ENCODE results near the gene PDF. TPM values are rescaled to one million over a fixed set of nuclear protein-coding genes. Genes with fewer than 3 reads are reported as not detected.

Gene PDF
- total and polyA plus RNA-seq, 2 of the 13 experiments (the other 11 are each of a cell fraction or from before 2014, with no cell fraction given), result 12.4 to 48.8 TPM

GRCh38 chr16:69318177-69318910 lies 12.0 kb downstream of the PDF start (continued):
- TF ChIP-seq, protein P1, sequence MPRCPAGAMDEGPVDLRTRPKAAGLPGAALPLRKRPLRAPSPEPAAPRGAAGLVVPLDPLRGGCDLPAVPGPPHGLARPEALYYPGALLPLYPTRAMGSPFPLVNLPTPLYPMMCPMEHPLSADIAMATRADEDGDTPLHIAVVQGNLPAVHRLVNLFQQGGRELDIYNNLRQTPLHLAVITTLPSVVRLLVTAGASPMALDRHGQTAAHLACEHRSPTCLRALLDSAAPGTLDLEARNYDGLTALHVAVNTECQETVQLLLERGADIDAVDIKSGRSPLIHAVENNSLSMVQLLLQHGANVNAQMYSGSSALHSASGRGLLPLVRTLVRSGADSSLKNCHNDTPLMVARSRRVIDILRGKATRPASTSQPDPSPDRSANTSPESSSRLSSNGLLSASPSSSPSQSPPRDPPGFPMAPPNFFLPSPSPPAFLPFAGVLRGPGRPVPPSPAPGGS (CRISPR knock-in tag; IDR thresholded peaks at IDR 0.05), result peak; percentile 59; the same call in 1 of the 2 replicates
- TF ChIP-seq AGO2 (optimal IDR thresholded peaks at IDR 0.05; ENCODE audit: low read depth, low read length) (peak; percentile 89), KDM2A (CRISPR knock-in tag; IDR thresholded peaks at IDR 0.05; ENCODE audit: borderline replicate concordance, low read depth) (no peak), ZBTB34 (CRISPR knock-in tag; IDR thresholded peaks at IDR 0.05) (no peak), JUN (CRISPR knock-in tag; IDR thresholded peaks at IDR 0.05) (no peak), RBFOX2 (IDR thresholded peaks at IDR 0.05; ENCODE audit: low read depth, low read length) (peak; percentile 61), ZNF883 (CRISPR knock-in tag; IDR thresholded peaks at IDR 0.05; ENCODE audit: not compliant biosample characterization) (peak; percentile 64), CCAR2 (optimal IDR thresholded peaks at IDR 0.05; ENCODE audit: low read depth, low read length) (no peak), ZBTB3 (CRISPR knock-in tag; IDR thresholded peaks at IDR 0.05; ENCODE audit: borderline replicate concordance, low read depth) (no peak), ZNF709 (CRISPR knock-in tag; IDR thresholded peaks at IDR 0.05) (no peak), ZNF460 (CRISPR knock-in tag; IDR thresholded peaks at IDR 0.05; ENCODE audit: borderline replicate concordance) (no peak), PHB2 (IDR thresholded peaks at IDR 0.05; ENCODE audit: partially characterized antibody) (no peak)
- TF ChIP-seq, protein P2, sequence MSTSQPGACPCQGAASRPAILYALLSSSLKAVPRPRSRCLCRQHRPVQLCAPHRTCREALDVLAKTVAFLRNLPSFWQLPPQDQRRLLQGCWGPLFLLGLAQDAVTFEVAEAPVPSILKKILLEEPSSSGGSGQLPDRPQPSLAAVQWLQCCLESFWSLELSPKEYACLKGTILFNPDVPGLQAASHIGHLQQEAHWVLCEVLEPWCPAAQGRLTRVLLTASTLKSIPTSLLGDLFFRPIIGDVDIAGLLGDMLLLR (CRISPR knock-in tag; IDR thresholded peaks at IDR 0.05), result no peak
